NCI-H748 treated with DMSO at 0.1 percent for 48 hours (cell line): Measurements from ENCODE around the gene CACUL1.

Source experiments
- DNase-seq: peaks from one replicate; lab custom pipeline; 2025; lab: John Stamatoyannopoulos, UW

The CACUL1 gene

GRCh38 chr10:118732245-118733165, 22.3 kb downstream of the CACUL1 start:
- DNase-seq = no peak

GRCh38 chr10:118730756-118731456, 23.9 kb downstream of the CACUL1 start:
- no peak for DNase-seq

- DNase-seq = no peak
These were observed 25.0 kb downstream of the CACUL1 start for GRCh38 chr10:118729641-118730258.

GRCh38 chr10:118729200-118729599, 25.6 kb downstream of the CACUL1 start:
- DNase-seq = no peak

GRCh38 chr10:118725886-118726500, 28.8 kb downstream of the CACUL1 start:
- DNase-seq = no peak

- DNase-seq = no peak
These were observed 31.3 kb downstream of the CACUL1 start for GRCh38 chr10:118723466-118723865.

- no peak for DNase-seq
These were observed 33.3 kb downstream of the CACUL1 start for GRCh38 chr10:118721539-118721876.

- DNase-seq = peak; percentile 19
These were observed 33.9 kb downstream of the CACUL1 start for GRCh38 chr10:118720685-118721538.

GRCh38 chr10:118714366-118714765, 40.4 kb downstream of the CACUL1 start:
- no peak for DNase-seq

- no peak for DNase-seq
These were observed 41.7 kb downstream of the CACUL1 start for GRCh38 chr10:118712930-118713634.

- DNase-seq = no peak
These were observed 42.7 kb downstream of the CACUL1 start for GRCh38 chr10:118712080-118712479.

GRCh38 chr10:118710487-118710886, 44.3 kb downstream of the CACUL1 start:
- DNase-seq = no peak

- DNase-seq = no peak
These were observed 46.2 kb downstream of the CACUL1 start for GRCh38 chr10:118708571-118708970.

GRCh38 chr10:118704711-118705110, 50.1 kb downstream of the CACUL1 start:
- DNase-seq = no peak

GRCh38 chr10:118701529-118702323, 53.0 kb downstream of the CACUL1 start:
- DNase-seq = no peak

- DNase-seq = no peak
These were observed 56.3 kb downstream of the CACUL1 start for GRCh38 chr10:118698421-118698820.

GRCh38 chr10:118694848-118695247, 59.9 kb downstream of the CACUL1 start:
- DNase-seq = no peak

- DNase-seq = no peak
These were observed 61.9 kb downstream of the CACUL1 start for GRCh38 chr10:118692872-118693271.

GRCh38 chr10:118689070-118689858, 65.5 kb downstream of the CACUL1 start:
- DNase-seq = no peak
